HG02884 (cell line): ENCODE results near the gene MRPL17.
"Not testable (repeated sequence)": the region's sequence is repeated elsewhere in the genome, so short reads cannot be mapped to it uniquely, and the experiment has no call there.

Experiments used
- ATAC-seq: cut with Tn5 transposase; IDR thresholded peaks from one replicate; pipeline ENCODE4 v1.9.1; 2021; ENCODE audit warnings: mild to moderate bottlenecking, moderate library complexity; ENCODE audit not compliant: unreplicated experiment

MRPL17 gene

GRCh38 chr11:6682936-6683861 lies at the start of gene MRPL17:
Gene MRPL17, minus strand, starts transcription at chr11:6683340. Its CDS starts 44 bp downstream, at chr11:6683296.
- ATAC-seq = peak; percentile 91

DNA sequence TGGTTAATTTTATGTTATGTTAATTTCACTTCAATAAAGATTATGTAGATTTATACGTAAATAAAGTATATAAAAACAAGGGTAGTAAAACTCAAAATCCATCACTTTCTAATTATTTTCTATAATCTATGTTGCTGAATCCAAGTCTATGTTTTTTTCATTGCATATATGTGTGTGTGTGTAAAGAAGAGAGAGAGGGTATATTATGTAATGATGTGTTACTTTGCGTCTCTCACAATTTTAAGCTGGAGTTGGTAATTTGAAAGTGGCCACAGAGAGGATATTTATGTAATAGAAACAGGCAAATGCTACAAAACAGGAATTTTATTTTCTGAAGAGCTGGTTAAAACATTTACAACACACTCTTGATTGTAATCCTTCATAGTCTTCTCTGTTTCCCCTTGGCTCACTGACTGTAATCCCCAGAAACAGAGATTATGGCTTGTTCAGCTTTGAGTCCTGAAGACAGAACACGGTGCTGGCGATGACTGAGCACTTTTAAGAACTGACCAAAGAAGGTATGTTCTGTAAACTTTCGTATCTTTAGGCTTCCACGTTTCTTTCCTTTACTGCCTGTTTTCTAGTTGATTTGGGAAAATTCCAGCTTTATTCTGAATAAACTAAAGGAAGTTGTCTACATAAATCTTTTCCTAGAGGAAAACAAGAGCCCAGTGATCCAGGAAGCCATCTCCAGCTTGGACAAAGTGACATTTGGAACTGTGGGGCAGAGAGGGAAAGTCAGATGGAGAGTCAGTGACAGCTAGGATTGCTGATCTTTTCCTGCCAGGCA lies 45.0 kb upstream of the MRPL17 start:
- ATAC-seq = no peak

DNA sequence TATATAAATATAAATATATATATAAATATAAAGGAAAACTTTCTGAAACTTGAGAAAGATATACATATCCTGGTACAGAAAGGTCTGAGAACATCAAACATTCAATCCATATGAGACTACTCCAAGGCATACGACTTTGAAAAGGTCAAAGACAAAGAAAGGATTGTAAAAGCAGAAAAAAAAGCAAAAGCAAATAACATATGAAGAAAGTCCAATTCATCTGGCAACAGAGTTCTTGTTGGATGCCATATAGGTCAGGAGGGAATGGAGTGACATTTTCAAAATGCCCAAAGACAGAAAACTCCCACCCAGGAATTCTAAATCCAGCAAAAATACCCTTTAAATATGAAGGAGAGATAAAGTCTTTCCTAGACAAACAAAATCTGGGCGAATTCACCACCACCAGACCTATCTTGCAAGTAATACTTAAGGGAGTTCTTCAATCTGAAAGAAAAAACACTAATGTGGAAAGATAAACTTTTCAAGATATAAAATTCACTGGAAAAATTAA lies 42.3 kb upstream of the MRPL17 start:
- ATAC-seq = no peak

DNA sequence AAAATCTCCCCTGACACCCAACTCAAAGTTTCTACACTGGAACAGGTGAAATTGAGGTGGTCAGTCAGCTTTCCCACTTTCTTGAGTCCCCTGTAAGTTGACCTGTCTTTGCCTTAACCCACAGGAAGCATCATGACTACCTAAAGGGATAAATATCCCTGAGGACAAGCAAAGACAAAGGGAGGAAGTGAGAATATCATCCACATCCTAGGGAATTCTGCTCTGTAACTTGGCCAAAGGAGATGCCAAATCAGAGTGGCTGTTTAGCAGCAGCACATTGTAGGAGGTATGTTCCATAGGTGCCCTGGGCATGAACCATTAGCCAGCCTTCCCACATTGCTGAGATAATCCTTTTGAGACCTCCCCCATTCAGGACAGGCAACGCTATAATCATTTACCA lies 40.9 kb upstream of the MRPL17 start:
- no peak for ATAC-seq

- ATAC-seq = no peak
Observed at GRCh38 chr11:6721343-6721742, 38.2 kb upstream of the MRPL17 start.

DNA sequence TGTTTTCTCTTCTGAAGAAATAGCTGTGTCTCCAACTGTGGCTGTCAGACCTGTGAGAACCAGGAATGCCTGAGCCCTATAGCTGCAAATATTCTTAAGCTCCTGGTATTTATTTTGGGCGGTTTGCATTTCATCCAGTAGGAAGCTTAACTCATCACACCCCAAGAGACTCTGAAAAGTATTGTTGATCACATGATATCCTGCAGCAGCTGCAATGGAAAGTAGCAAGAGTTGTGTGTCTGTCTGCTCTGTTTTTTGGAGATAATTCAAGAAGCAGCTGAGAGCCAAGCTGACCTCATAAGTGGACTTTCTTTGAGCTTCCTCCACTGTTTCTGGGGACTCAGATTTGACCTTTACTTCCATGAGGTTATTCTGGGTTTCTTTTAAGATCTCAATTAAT lies 36.4 kb upstream of the MRPL17 start:
- ATAC-seq = no peak

- ATAC-seq = no peak
Observed at GRCh38 chr11:6717426-6717825, 34.3 kb upstream of the MRPL17 start.

DNA sequence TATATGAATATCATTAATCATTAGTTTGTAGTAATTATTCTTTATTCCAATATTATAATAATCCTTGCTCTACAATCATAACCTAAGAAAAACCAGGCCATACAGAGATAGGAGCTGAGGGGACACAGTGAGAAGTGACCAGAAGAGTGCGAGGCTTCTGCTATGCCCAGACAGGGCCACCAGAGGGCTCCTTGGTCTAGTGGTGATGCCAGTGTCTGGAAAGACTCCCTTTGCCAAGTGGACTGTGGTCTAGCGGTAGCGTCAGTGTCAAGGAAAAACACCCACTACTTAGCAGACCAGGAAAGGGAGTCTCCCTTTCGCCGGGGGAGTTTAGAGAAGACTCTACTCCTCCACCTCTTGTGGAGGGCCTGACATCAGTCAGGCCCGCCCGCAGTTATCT lies 28.4 kb upstream of the MRPL17 start:
- ATAC-seq = not testable (repeated sequence)

DNA sequence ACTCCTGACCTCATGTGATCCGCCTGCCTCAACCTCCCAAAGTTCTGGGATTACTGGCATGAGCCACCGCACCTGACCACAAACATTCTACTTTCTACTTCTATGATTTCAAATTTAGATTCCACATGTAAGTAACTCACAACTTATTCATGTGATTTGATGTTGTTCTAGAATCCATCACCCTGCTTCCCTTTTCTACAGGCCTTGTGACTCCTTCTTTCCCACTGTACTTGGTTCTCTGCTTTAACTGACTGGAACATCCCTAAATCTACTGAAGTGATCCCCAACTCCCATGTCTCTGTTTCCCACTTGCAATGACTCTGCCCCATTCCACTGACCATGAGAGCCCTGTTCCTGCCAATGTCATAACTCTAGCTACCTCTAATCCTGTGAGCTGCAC lies 25.7 kb upstream of the MRPL17 start:
- no peak for ATAC-seq

DNA sequence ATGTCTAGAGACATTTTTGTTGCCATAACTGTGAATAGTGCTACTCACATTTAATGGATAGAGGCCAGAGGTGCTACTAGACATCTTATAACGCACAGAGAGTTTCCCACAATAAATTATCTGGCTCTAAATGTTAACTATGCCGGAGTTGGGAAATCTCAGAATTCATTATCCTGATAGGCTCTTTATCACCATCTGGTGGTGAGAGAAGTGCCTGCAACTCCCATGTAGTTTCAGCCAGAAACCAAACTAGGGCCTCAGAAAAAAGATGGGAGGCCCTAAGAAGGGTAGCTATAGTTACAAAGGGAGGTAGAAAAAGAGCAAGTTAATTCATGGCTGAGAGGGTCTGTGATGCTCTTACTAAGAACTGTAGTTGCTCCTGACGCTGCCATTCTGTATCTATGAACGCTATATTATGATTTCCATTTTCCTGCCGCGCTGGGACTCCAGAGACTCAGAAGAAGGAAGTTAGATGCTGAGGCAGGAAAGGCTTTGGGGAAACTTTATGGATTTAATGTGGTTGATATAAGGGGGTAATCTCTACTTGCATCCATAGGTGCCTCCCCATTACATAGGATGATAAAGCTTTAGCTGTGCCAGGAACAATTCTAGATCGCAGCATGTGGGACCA lies 22.9 kb upstream of the MRPL17 start:
- peak; percentile 73 for ATAC-seq

DNA sequence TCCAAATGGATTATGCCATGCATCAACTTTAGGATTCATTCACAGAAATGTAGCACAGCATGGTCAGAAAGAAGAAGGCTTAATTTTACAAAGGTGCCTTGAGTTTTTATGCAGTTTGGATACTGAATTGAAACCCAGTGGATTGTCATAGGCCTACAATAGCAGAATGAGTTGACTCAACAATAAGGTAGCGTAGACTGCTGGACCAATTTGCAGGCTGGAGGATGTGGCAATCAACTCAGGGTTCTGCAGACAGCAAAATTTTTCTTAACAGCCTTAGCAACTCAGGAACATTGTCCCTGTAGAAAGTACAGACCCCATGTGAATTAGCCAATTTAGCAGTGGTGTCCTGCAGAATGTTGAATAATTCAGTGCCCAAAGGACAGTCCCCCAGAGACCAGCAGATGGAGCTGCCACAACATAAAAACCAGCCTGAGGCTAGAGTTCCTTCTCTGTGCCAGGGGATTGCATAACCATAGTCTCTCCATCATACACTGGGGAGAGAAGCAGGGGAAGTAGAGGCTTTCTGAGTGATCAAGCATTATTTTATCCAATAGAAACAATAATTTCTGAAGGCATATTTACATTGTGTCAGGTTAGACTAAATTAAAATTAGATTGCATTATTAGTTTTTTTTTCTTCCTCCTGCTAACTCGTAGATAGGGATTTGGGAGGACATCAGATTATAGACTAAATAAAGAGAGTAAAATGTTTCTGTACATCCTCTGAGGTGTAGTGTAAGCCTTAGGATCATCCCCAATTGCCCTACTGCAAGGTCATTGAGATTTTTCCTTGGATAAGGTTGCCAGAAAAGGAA lies 20.3 kb upstream of the MRPL17 start:
- ATAC-seq = no peak

GRCh38 chr11:6701955-6702354 lies 18.8 kb upstream of the MRPL17 start:
- not testable (repeated sequence) for ATAC-seq

GRCh38 chr11:6695377-6695776 lies 12.2 kb upstream of the MRPL17 start:
- no peak for ATAC-seq

DNA sequence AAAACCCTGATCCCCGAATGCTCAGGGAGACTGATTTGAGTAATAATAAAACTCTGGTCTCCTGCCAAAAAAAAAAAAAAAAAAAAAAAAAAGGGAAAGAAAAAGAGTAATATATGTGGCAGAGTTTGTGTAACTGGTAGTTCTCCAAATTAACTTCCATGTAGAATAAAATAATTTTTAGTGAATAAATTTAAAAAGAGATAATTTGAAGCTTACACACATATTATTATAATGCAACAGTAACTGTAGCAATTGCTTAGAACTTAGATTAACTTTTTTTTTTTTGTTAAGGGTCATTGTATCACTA lies 11.0 kb upstream of the MRPL17 start:
- no peak for ATAC-seq

DNA sequence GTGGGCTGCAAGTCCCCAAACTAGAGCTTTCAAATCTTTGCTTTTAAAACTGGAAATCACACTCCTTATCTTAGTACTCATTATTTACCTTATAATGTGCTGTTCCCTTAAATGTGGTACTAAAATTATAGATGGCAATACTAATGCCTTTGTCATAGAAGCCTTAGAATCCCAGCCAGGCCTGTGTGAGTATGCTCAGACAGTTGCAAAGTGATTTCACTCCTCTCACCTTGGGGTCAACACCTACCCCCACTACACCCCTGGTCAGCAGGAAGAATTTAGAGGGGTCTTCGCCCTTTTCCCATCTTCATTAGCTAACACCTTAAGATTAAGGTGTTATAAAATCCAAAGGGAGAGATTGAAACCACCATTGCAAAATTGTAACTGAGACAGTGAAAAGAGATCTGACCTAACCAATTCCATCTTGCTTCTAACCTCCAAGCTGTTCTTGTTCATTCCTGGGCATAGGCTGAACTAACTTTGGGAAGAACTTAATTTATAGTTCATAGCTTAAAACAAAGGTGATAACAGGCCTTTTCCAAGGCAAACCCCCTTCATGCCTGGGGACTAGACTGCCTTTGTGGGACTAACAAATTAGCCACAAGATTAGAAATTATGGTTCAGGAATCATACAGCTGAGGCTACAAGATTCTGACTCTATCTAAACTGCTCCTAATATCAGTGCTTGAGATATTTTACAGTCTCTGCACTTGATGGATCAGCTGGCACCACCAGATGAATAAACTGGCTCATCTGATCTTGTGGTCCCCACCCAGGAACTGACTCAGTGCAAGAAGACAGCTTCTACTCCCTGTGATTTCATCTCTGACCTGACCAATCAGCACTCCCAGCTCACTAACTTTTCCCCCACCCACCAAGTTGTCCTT lies 10.4 kb upstream of the MRPL17 start:
- no peak for ATAC-seq

DNA sequence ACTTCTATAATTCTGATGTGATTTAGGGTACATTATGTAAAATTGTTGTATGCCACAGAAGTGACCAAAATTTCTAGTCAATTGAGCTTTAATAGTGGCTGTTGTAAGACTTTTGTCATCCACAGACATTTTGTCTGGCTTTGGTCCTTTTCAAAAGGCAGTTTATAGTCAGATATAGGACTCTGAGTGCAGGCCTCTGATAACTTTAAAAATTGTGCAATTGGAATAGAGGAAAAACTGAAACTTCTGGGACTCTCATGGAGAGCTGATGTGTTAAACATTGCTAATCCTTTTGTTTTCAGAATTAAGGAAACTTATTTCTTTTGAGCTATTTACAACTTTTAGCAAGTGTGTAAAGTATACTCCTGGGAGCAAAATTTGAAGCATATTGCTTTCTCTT lies 9.0 kb upstream of the MRPL17 start:
- ATAC-seq = no peak

GRCh38 chr11:6690431-6691132 lies 7.4 kb upstream of the MRPL17 start:
- ATAC-seq = not testable (repeated sequence)

GRCh38 chr11:6687876-6688275 lies 4.7 kb upstream of the MRPL17 start:
- ATAC-seq = no peak

- ATAC-seq = no peak
Observed at GRCh38 chr11:6686006-6686405, 2.9 kb upstream of the MRPL17 start.
